SK-N-MC (cell line): ENCODE data around the gene BRSK2.

Experiments
- EZH2 ChIP-seq: fragments of 200-600 bp; sonication (generic); IDR thresholded peaks from one replicate; pipeline ENCODE4 v1.6.1; 2017; ENCODE audit warnings: antibody characterized with exemption
- FOXP2 ChIP-seq: optimal IDR thresholded peaks from 2 replicates; pipeline ENCODE3; 2011; ENCODE audit warnings: mild to moderate bottlenecking, moderate library complexity; ENCODE audit not compliant: insufficient read depth; ENCODE audit errors: extremely low read length, control extremely low read depth
- POLR2AphosphoS5 ChIP-seq: IDR thresholded peaks from 2 replicates; pipeline ENCODE4 v1.6.1; 2012; ENCODE audit warnings: mild to moderate bottlenecking, low read depth, low read length, borderline replicate concordance

GRCh38 chr11:1461826-1462697 lies 72.3 kb downstream of the BRSK2 start:
- TF ChIP-seq POLR2AphosphoS5 (no peak), EZH2 (no peak), FOXP2 (no peak)
